ENCODE results near the gene ZSWIM7.
A peak's percentile ranks its signal among the peaks of the same experiment; 100 is the strongest.

The ZSWIM7 gene

GRCh38 chr17:15999141-15999973 is at the start of gene ZSWIM7, which contains the start of gene TTC19:
Gene ZSWIM7 (minus strand): TSS chr17:15999704. CDS start chr17:15999594, 110 bp downstream.
Gene TTC19 (plus strand): TSS chr17:15999824. CDS start chr17:15999849, 25 bp downstream.
- DNase-seq (ENCODE audit: low spot score): peak; percentile 96

DNA sequence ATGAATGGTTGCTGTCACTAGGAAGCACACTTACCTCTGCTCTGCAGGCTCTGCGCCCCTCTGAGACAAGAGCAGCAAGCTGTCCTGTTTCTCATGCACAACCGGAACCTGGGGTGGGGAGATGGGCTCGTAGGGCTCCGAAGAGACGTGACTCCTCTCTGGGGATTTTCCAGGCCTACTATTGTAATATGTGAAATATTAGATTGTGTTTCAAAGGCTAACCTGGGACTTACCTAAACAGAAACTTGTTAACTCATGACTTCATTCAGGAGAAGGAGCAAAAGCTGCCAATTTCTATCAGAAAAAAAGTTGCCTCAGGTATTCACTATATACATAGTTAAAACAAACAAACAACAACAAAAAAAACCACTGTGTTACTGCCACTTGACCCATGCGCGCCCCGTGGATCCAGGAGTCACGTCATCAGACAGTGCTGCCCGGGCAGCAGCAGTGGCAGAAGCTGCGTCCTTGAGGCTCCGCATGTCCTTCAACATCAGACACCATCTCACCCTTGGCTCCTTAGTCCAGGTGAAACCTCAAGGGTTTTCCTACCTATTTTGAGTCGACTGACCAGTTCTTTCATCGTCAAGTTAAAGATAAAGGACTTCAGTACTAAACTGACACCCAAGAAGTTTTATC is 49.4 kb upstream of the ZSWIM7 start:
- DNase-seq (ENCODE audit: low spot score): no peak

- no peak for DNase-seq (ENCODE audit: low spot score)
These were observed 47.5 kb upstream of the ZSWIM7 start for GRCh38 chr17:16046966-16047365.

DNA sequence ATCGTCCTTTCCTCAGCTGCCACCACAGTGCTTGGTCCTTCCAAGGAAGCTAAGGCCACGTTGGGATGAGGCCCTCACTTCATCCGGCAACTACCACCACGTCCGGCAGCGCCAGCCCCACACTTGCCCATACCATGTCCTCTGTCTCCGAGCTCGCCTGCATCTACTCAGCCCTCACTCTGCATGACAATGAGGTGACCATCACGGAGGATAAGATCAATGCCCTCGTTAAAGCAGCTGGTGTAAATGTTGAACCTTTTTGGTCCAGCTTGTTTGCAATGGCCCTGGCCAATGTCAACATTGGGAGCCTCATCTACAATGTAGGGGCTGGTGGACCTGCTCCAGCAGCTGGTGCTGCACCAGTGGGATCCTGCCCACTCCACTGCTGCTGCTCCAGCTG is 45.0 kb upstream of the ZSWIM7 start:
- DNase-seq (ENCODE audit: low spot score): no peak

DNA sequence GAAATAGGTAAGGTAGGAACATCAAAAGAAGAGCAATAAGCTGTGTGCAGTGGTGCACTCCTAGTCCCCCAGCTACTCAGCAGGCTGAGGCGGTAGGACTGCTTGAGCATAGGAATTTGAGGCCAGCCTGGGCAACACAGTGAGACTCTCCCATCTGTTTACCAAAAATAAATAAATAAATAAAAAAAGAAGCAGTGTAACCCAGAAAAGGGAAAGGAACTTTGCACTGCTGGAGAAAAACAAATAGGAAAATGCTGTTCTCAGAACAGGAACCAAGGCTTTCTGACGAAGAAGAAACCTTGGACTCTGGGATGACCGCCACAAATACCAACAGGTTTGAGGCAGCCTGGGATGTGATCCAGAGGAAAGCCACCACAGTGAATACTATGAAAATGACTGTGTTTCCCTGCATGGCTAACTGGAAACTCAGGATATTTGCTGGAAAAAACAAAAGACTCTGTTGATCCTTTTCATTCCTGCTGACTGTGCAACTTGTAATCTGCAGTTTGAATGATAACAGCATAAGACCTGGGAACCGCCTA is 41.3 kb upstream of the ZSWIM7 start:
- peak; percentile 39 for DNase-seq (ENCODE audit: low spot score)

DNA sequence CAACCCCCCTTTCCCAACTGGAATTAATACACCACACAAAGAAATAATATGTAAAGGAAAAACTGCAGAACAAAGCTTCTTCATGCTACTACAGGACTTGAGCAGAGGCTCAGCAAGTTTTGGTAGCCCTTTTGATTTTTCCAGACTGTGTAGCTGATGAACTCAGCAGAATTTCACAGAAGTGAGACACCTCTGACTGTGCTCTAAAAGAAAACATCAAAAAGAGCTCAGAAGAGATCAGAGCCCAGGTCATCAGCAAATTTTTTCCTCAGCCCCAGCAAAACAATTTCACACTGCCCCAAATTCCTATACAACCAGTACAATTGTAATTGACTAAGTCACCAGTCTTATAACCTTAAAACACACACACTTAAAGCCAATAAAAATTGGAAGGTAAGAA is 38.1 kb upstream of the ZSWIM7 start:
- no peak for DNase-seq (ENCODE audit: low spot score)

DNA sequence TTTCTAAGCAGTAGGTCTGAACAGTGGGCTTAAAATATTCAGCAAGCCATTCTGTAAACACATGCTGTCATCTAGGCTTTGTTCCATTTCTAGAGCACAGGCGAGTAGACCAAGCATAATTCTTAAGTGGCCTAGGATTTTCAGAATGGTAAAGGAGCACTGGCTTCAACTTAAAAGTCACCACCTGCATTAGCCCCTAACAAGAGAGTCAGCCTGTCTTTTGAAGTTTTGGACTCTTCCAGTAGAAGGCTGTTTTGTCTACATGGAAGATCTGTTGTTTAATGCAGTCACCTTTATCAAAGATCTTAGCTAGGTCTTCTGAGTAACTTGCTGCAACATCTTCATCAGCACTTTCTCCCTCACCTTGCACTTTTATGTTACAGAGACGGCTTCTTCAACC is 36.8 kb upstream of the ZSWIM7 start:
- no peak for DNase-seq (ENCODE audit: low spot score)

DNA sequence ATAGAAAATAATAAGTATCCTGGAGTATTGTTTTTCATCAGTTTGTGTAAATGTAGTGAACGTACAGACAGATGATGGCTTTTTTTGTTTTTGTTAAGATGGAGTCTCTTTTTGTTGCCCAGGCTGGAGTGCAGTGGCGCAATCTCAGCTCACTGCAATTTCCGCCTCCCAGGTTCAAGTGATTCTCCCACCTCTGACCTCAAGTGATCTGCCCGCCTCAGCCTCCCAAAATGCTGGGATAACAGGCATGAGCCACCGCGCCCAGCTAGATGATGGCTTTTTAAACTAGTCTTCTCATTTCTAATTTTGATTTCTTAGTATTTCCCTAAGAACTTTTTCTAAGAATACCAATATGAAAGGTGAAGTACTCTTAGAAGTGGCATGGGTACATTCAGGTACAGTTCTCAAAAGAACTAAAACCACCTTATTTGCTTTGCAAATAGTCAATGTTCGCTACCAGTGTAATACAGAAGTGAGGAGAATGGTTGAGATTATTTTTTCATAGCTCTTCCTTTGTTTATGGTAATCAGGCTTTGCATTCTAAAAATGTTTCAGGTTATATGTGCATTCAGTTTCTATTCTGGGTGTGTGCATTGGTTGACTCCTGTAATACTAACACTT is 34.3 kb upstream of the ZSWIM7 start:
- no peak for DNase-seq (ENCODE audit: low spot score)

- DNase-seq (ENCODE audit: low spot score): peak; percentile 66
These were observed 28.4 kb upstream of the ZSWIM7 start for GRCh38 chr17:16027708-16028584.

DNA sequence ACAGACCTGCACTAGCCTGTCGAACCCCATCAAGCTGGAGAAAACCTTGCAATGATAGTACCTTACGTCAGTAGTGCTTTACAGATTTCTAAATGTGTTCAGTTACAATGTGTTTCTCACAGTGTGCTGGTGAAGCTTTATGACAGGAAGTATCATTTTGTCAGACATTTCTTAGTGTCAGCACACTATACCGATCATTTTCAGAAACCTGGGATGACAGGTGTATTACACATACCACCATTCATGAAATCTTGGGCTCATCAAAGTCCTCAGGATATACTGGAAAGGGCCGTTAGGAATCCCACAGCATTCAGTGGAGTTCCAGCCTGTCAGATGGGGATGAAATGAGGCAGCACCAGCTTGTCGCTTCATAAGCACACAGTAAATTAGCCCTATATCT is 27.4 kb upstream of the ZSWIM7 start:
- no peak for DNase-seq (ENCODE audit: low spot score)

DNA sequence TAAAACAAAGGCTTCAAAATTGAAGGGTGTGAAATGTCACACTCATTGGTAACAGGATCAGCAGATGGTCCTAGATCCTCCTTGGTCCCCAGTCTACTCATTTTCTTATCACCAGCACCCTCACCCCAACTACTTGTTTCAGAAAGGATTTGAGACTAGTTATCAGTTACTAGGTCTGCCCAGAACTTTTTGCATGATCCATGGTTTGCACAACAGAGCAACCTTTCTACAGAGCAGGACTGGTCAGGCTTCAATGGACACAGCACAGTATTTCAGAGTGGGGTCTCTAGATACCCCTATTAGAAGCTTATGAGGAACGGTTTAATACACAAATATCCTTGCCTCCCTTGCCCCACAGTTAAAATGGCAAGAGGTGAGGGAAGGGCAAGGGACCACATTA is 25.7 kb upstream of the ZSWIM7 start:
- DNase-seq (ENCODE audit: low spot score): no peak

- DNase-seq (ENCODE audit: low spot score): no peak
These were observed 24.4 kb upstream of the ZSWIM7 start for GRCh38 chr17:16023881-16024280.

DNA sequence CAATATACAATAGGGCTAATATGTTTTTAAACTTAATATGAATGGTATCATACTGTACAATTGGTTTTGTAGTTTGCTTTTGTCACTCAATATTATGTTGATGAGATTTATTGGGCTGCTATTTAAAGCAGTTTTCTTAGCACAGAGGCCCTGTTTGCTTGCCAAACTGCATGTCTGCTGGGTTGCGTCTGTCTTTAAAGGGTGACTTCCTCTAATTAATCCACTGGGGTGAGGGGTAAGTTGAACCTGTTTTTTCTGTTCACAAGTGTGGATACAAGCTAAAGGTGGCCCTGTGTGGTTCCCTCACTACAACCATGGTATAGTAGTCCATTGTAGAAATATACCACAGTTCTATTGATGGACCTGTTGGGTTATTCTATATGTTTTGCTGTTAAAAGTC is 19.8 kb upstream of the ZSWIM7 start:
- DNase-seq (ENCODE audit: low spot score): no peak

- no peak for DNase-seq (ENCODE audit: low spot score)
These were observed 14.5 kb upstream of the ZSWIM7 start for GRCh38 chr17:16013943-16014407.

DNA sequence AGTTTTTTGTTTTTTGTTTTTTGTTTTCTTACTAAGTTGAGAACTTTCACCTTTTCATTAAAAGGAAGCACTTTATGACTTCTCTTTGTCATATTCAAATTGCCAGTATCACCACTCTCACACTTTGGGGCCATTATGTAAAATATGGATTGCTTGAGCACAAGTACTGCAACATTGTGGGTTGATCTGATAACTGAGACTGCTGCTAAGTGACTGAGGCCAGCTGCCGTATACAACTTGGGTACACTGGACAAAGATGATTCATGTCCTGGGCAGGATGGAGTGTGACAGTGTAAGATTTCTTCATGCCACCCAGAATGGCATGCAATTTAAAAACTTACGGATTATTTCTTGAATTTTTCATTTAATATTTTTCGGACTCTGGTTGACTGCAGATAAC is 7.9 kb upstream of the ZSWIM7 start:
- no peak for DNase-seq (ENCODE audit: low spot score)

DNA sequence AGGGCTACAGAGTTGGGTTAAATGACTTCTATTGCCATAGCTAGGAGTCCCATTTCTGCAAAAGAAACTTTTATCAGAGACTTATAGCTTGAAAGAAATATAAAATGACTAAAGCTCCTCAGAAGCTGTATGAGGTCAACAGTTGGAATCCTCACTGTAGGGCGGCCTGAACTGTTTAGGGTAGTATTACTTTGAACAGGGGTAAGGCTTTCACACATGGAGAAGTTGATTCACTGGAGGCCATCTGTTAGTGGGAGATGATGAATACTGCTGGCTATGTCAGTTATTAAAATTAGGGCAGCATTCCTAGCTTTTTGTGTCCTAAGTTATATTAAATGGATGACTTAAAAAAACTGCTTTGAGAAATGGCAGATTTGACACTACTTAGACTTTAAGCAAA is 6.1 kb upstream of the ZSWIM7 start:
- no peak for DNase-seq (ENCODE audit: low spot score)

DNA sequence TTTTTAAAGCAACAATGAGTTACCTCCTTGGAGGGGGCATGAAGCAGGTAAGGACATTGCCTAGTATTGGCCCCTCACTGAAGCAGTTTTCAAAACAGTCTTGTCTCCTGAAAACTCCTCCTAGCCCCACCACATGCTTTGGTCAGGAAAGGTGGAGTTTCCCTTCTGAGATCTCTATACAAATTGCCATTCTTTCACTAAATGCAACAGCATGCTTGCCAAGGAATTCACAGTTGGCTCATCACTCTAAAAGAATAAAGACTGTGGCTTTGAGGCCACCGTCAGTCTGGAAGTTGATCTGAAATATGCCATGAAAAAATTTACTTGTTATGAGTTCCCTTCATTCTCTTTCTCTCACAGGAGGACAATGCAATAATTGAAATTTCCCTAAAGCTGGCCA is 4.3 kb upstream of the ZSWIM7 start:
- DNase-seq (ENCODE audit: low spot score): no peak

DNA sequence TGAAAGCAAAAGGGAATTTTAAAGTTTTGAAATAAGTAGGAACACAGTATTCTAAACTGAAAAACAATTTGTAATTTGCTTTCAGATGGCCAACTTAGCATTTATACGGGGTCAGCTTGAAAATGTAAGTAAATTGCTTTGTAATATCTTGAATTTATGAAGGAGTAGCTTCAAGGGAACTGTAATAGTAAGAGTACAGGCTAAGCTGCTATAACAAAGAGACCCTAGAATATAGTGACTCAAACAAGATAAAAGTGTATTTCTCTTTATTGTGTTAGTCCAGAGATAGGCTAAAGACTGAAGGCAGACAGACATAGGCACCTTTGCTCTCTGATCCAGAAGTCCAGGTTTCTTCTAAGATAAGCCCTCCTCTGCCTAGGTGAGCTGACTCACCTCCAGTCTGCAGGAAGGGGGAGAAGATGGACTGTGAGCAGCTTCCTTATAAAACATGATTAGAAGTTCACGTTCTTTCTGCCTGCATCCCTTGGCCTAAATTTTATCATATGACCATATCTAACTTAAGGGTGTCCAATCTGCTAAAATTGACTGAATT is 3.3 kb upstream of the ZSWIM7 start:
- DNase-seq (ENCODE audit: low spot score): no peak

DNA sequence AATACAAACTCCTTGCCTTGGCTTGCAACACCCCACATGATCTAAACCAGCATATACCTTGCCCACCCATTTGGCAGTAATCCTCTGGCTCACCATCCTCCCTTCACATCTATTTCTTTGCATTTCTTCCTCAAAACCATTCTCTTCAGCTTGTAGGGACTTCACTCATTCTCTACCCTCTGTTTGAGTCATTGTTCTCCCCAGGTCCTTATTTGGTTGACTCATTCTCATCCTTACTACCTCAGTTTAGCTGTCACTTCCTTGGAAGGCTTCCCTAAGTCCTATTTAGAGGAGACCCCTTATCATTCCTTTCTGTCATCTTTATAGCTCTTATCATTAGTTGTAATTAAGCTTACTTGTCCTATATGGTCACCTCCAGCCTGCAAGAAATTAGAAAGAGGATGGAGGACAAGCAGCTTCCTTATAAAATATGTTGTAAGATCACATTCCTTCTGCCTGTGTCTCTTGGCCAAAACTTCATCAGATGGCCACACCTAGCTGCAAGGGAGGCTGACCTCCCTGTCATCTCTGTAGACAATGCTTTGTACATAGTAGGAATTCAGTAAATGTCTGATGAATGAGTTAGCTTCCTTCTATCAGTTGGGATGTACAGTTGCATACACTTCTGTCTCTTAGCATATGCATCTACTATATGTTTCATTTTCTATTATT is 1.9 kb upstream of the ZSWIM7 start:
- DNase-seq (ENCODE audit: low spot score): no peak

DNA sequence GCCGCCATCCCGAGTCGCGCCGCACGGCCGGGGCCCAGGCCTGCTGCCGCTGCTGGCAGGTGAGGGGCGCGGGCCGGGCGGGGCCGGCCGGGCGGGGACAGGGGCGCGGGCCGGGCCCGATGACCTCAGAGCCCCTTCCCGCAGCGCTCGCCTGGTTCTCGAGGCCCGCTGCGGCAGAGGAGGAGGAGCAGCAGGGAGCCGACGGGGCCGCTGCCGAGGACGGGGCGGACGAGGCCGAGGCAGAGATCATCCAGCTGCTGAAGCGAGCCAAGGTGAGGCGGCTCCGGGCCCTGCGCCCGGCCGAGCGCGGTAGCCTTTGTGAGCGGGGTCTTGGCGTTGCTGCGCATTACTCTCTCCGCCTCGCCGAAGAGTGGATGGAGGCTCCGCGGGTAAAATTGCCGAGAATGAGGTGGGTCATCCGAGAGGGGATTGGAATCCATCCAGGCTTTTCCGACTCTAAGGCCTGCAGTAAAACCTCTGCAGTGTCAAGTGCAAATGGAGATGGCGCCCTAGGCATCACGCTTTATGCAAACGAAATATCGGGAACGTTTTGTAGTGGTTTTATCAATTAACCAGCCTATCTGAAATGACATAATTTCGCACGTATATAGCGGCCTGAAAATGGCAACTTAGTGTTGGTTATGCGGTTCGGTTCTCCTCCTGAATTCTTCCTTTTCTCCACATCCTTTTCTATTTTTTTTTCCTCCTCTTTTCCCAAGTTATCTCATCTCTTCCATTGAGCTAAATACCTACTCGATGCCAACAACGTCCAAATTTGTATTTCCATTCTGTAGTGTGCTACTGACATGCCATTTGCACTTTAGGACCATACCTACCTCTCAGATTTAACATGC is 697 bp upstream of the ZSWIM7 start:
- DNase-seq (ENCODE audit: low spot score): peak; percentile 15

Data from putamen (tissue), 1 donor.